ENCODE measurements around the gene MYL12A. TPM values are rescaled to one million over a fixed set of nuclear protein-coding genes. Genes with fewer than 3 reads are reported as not detected.

MYL12A gene
- total RNA-seq, 2 experiments from 2014 or later, result 538 to 542 TPM

- peak overlapping the region; percentile 97 for H3K4me3 Mint-ChIP-seq
- DNase-seq, result no peak
- H3K9me3 Mint-ChIP-seq, result no peaks in the 10 kb centered on the region
- H3K4me1 Mint-ChIP-seq (ENCODE audit: low read depth), result peaks cover 41% of the 10 kb centered on the region
- peak overlapping the region; percentile 98 for H3K27ac Mint-ChIP-seq
- H3K27me3 Mint-ChIP-seq, result no peaks in the 10 kb centered on the region
- CTCF ChIA-PET, result interaction anchor here (0.6 to 4.0 kb wide), 8 partner anchors 15 to 418 kb away, joined by 3 to 55 read pairs (median 5); no protein-coding TSS in a partner anchor
- H3K36me3 Mint-ChIP-seq, result peaks cover 25% of the 10 kb centered on the region
- intact Hi-C loops (cut with micrococcal nuclease), result loop anchor here (1.0 to 10.0 kb wide), 4 partner anchors 200 to 1143 kb away; no protein-coding TSS in a partner anchor
- POLR2A ChIA-PET, result interaction anchor here (0.6 to 3.7 kb wide), 10 partner anchors 12 to 308 kb away, joined by 3 to 24 read pairs (median 4); partner anchors contain the start of gene MYL12B
Measured at GRCh38 chr18:3248062-3248657, 559 bp downstream of the MYL12A start.

GRCh38 chr18:3248658-3249359 lies 1.2 kb downstream of the MYL12A start:
- Mint-ChIP-seq H3K36me3 (peaks cover 31% of the 10 kb centered on the region), H3K4me3 (peak overlapping the region; percentile 97), H3K9me3 (no peaks in the 10 kb centered on the region), H3K27ac (peak overlapping the region; percentile 98), H3K27me3 (no peaks in the 10 kb centered on the region), H3K4me1 (ENCODE audit: low read depth) (peaks cover 47% of the 10 kb centered on the region)
- ChIA-PET CTCF (interaction anchor here (0.6 to 4.0 kb wide), 12 partner anchors 15 to 417 kb away, joined by 3 to 55 read pairs (median 3); no protein-coding TSS in a partner anchor), POLR2A (interaction anchor here (0.6 to 3.7 kb wide), 9 partner anchors 12 to 308 kb away, joined by 3 to 24 read pairs (median 4); partner anchors contain the start of gene MYL12B)
- peak; percentile 38 for DNase-seq
- intact Hi-C loops (cut with micrococcal nuclease), result loop anchor here (1.0 to 10.0 kb wide), 4 partner anchors 199 to 1144 kb away; no protein-coding TSS in a partner anchor

- Mint-ChIP-seq H3K9me3 (no peaks in the 10 kb centered on the region), H3K27me3 (no peaks in the 10 kb centered on the region), H3K27ac (peak overlapping the region; percentile 83), H3K4me3 (peak overlapping the region; percentile 97), H3K4me1 (ENCODE audit: low read depth) (peaks cover 50% of the 10 kb centered on the region), H3K36me3 (peaks cover 47% of the 10 kb centered on the region)
- DNase-seq, result no peak
- intact Hi-C loops (cut with micrococcal nuclease), result no loop called here
- ChIA-PET CTCF (interaction anchor here (0.6 to 1.6 kb wide), 10 partner anchors 11 to 416 kb away, joined by 3 to 9 read pairs (median 3); partner anchors contain the start of gene MYL12B), POLR2A (interaction anchor here (1.0 to 3.7 kb wide), 3 partner anchors 10 to 278 kb away, joined by 3 to 24 read pairs (median 4); partner anchors contain the start of gene MYL12B)
Measured at GRCh38 chr18:3250237-3251107, 2.9 kb downstream of the MYL12A start.

- no peaks in the 10 kb centered on the region for H3K27me3 Mint-ChIP-seq
- H3K4me1 Mint-ChIP-seq (ENCODE audit: low read depth), result peaks cover 52% of the 10 kb centered on the region
Measured at GRCh38 chr18:3251249-3251962, 3.8 kb downstream of the MYL12A start.

GRCh38 chr18:3251963-3252277 lies 4.3 kb downstream of the MYL12A start:
- peaks cover 55% of the 10 kb centered on the region for H3K4me1 Mint-ChIP-seq (ENCODE audit: low read depth)
- peak overlapping the region; percentile 57 for H3K4me3 Mint-ChIP-seq
- CTCF ChIA-PET, result interaction anchor here (0.8 to 1.6 kb wide), 7 partner anchors 9 to 414 kb away, joined by 3 to 9 read pairs (median 3); partner anchors contain the start of gene MYL12B
- peaks cover 59% of the 10 kb centered on the region for H3K36me3 Mint-ChIP-seq
- no peak for DNase-seq
- intact Hi-C loops (cut with micrococcal nuclease), result no loop called here
- no peaks in the 10 kb centered on the region for H3K9me3 Mint-ChIP-seq
- peak overlapping the region; percentile 81 for H3K27ac Mint-ChIP-seq
- no peaks in the 10 kb centered on the region for H3K27me3 Mint-ChIP-seq
- POLR2A ChIA-PET, result no interaction called here

More at GRCh38 chr18:3251249-3251962, 3.8 kb downstream of the MYL12A start:
- no peak for DNase-seq
- H3K4me3 Mint-ChIP-seq, result peak overlapping the region; percentile 57
- peak overlapping the region; percentile 81 for H3K27ac Mint-ChIP-seq
- POLR2A ChIA-PET, result interaction anchor here (1.0 to 3.7 kb wide), 2 partner anchors 9 to 279 kb away, joined by 3 to 24 read pairs; partner anchors contain the start of gene MYL12B
- H3K9me3 Mint-ChIP-seq, result no peaks in the 10 kb centered on the region
- intact Hi-C loops (cut with micrococcal nuclease), result no loop called here
- H3K36me3 Mint-ChIP-seq, result peaks cover 55% of the 10 kb centered on the region
- CTCF ChIA-PET, result interaction anchor here (0.5 to 1.6 kb wide), 9 partner anchors 10 to 986 kb away, joined by 3 to 9 read pairs (median 3); partner anchors contain the start of gene MYL12B

GRCh38 chr18:3252843-3253242 lies 5.2 kb downstream of the MYL12A start:
- intact Hi-C loops (cut with micrococcal nuclease), result no loop called here
- POLR2A ChIA-PET, result no interaction called here
- peaks cover 67% of the 10 kb centered on the region for H3K36me3 Mint-ChIP-seq

GRCh38 chr18:3254725-3255124 lies 7.1 kb downstream of the MYL12A start:
- peak overlapping the region; percentile 69 for H3K27ac Mint-ChIP-seq
- no peaks in the 10 kb centered on the region for H3K9me3 Mint-ChIP-seq
- DNase-seq, result no peak
- peaks cover 57% of the 10 kb centered on the region for H3K36me3 Mint-ChIP-seq
- intact Hi-C loops (cut with micrococcal nuclease), result no loop called here
- CTCF ChIA-PET, result interaction anchor here (1.8 kb wide), 1 partner anchor 9 kb away, joined by 5 read pairs; no protein-coding TSS in a partner anchor
- POLR2A ChIA-PET, result interaction anchor here (0.9 kb wide), 1 partner anchor 194 kb away, joined by 3 read pairs; no protein-coding TSS in a partner anchor
- no peaks in the 10 kb centered on the region for H3K27me3 Mint-ChIP-seq
- H3K4me1 Mint-ChIP-seq (ENCODE audit: low read depth), result peaks cover 74% of the 10 kb centered on the region
- no peak overlapping the region for H3K4me3 Mint-ChIP-seq

More at GRCh38 chr18:3252843-3253242, 5.2 kb downstream of the MYL12A start:
- H3K9me3 Mint-ChIP-seq, result no peaks in the 10 kb centered on the region
- CTCF ChIA-PET, result interaction anchor here (0.8 to 1.4 kb wide), 3 partner anchors 44 to 291 kb away, joined by 3 read pairs; no protein-coding TSS in a partner anchor
- no peak for DNase-seq
- H3K4me1 Mint-ChIP-seq (ENCODE audit: low read depth), result peaks cover 64% of the 10 kb centered on the region
- H3K27ac Mint-ChIP-seq, result peak overlapping the region; percentile 78
- H3K27me3 Mint-ChIP-seq, result no peaks in the 10 kb centered on the region
- peak overlapping the region; percentile 8 for H3K4me3 Mint-ChIP-seq

- Mint-ChIP-seq H3K4me1 (ENCODE audit: low read depth) (peaks cover 75% of the 10 kb centered on the region), H3K27me3 (no peaks in the 10 kb centered on the region), H3K36me3 (peaks cover 51% of the 10 kb centered on the region), H3K27ac (peak overlapping the region; percentile 70), H3K4me3 (no peak overlapping the region), H3K9me3 (no peaks in the 10 kb centered on the region)
- CTCF ChIA-PET, result interaction anchor here (1.8 kb wide), 1 partner anchor 10 kb away, joined by 5 read pairs; no protein-coding TSS in a partner anchor
- POLR2A ChIA-PET, result interaction anchor here (0.9 kb wide), 1 partner anchor 193 kb away, joined by 3 read pairs; no protein-coding TSS in a partner anchor
- DNase-seq, result no peak
- intact Hi-C loops (cut with micrococcal nuclease), result no loop called here
Measured at GRCh38 chr18:3255611-3256165, 8.1 kb downstream of the MYL12A start.

- peak overlapping the region; percentile 45 for H3K27ac Mint-ChIP-seq
- no peak for DNase-seq
- no peaks in the 10 kb centered on the region for H3K27me3 Mint-ChIP-seq
- ChIA-PET POLR2A (no interaction called here), CTCF (interaction anchor here (0.6 to 1.8 kb wide), 2 partner anchors 11 to 272 kb away, joined by 3 to 5 read pairs; no protein-coding TSS in a partner anchor)
- peaks cover 50% of the 10 kb centered on the region for H3K36me3 Mint-ChIP-seq
- intact Hi-C loops (cut with micrococcal nuclease), result no loop called here
- H3K9me3 Mint-ChIP-seq, result no peaks in the 10 kb centered on the region
- H3K4me3 Mint-ChIP-seq, result no peak overlapping the region
- peaks cover 69% of the 10 kb centered on the region for H3K4me1 Mint-ChIP-seq (ENCODE audit: low read depth)
Measured at GRCh38 chr18:3256693-3257626, 9.4 kb downstream of the MYL12A start.

- Mint-ChIP-seq H3K36me3 (peaks cover 48% of the 10 kb centered on the region), H3K4me3 (no peak overlapping the region), H3K27me3 (no peaks in the 10 kb centered on the region), H3K4me1 (ENCODE audit: low read depth) (peaks cover 63% of the 10 kb centered on the region), H3K9me3 (no peaks in the 10 kb centered on the region), H3K27ac (peak overlapping the region; percentile 13)
- CTCF ChIA-PET, result no interaction called here
- POLR2A ChIA-PET, result no interaction called here
- intact Hi-C loops (cut with micrococcal nuclease), result no loop called here
- DNase-seq, result no peak
Measured at GRCh38 chr18:3257627-3258120, 10.1 kb downstream of the MYL12A start.

All from activated CD4-positive, alpha-beta memory T cell treated with anti-CD3 and anti-CD28 coated beads for 36 hours (primary cell).